ENCODE results near the gene ESRRB. TPM values are rescaled to one million over a fixed set of nuclear protein-coding genes. Genes with fewer than 3 reads are reported as not detected.

ESRRB gene
- total and polyA plus RNA-seq, 2 donors = 0.04 TPM; not detected in 1

DNA sequence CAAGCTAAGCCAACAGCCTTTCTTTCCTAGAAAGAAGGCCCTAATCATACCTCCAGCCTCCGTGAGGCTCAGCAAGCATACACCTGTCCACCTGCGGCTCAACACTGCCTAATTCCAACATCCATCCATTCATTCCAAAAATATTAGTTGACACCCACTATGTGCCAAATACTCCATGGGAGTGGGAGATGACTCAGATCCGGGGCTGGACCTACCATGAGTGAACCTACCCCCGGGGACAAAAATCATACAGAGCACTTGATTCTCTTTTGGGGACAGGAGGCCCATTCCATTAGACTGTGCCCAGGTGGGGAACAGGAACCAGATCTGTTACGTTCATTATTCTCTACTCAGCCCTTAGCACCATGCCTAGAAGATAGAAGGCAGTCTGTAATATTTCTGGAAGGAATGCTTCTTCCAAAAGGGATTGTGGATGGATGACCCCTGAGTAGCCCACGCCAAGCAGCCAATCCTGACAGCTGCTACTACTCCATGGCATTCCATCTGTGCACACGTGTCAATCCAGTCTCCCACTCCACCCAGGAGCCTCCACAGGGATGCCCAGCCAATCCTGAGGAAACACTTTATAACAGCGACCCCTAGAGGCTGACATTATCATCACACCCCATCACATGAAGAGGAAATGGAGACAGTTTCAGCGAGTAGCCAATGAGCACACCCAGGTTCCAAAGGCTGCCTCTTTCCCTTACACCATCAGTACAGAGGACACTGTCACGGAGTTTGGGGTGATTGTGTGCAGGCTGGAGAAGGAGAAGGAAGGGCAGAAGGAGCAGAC, 170.7 kb downstream of the ESRRB start:
- H3K4me3 ChIP-seq (ENCODE audit: low read depth, low read length) = no peak overlapping the region
- no peak overlapping the region for H3K27ac ChIP-seq (ENCODE audit: low read depth)
- no peaks in the 10 kb centered on the region for H3K36me3 ChIP-seq (ENCODE audit: insufficient read depth)
- H3K4me1 ChIP-seq (ENCODE audit: insufficient read depth) = no peaks in the 10 kb centered on the region
- 59% methylated on average over 10 of the region's 10 CpGs for WGBS
- DNase-seq (ENCODE audit: extremely low spot score) = no peak

- no peak overlapping the region for H3K4me3 ChIP-seq (ENCODE audit: low read depth, low read length)
- H3K36me3 ChIP-seq (ENCODE audit: insufficient read depth) = no peaks in the 10 kb centered on the region
- WGBS = 74% methylated on average over 8 of the region's 8 CpGs
- DNase-seq (ENCODE audit: extremely low spot score) = no peak
- no peak overlapping the region for H3K27ac ChIP-seq (ENCODE audit: low read depth)
- H3K4me1 ChIP-seq (ENCODE audit: insufficient read depth) = no peaks in the 10 kb centered on the region
Measured at GRCh38 chr14:76547831-76548230, 171.9 kb downstream of the ESRRB start.

DNA sequence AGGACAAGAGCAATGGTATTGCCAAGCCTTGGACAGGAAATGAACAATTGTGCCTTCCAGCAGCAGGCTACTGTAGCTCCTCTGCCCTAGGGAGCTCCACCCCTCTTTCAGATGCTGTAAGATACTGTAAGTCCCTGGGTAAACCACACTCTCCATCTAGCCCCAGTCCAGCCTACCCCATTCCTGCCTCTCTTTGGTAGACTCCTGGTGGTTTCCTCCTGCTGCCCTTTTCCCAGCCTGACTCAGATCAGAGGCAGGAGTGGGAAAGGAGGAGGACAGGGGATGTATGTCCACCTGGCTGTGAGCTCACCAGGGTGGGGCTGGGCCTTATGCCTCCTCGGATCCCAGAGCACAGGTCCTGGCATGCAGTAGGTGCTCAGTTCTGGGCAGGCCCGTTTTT, 174.6 kb downstream of the ESRRB start:
- DNase-seq (ENCODE audit: extremely low spot score) = no peak
- Histone ChIP-seq H3K27ac (ENCODE audit: low read depth) (no peak overlapping the region), H3K4me1 (ENCODE audit: insufficient read depth) (no peaks in the 10 kb centered on the region), H3K36me3 (ENCODE audit: insufficient read depth) (no peaks in the 10 kb centered on the region), H3K4me3 (ENCODE audit: low read depth, low read length) (no peak overlapping the region)
- WGBS = 58% methylated on average over 2 of the region's 2 CpGs

DNA sequence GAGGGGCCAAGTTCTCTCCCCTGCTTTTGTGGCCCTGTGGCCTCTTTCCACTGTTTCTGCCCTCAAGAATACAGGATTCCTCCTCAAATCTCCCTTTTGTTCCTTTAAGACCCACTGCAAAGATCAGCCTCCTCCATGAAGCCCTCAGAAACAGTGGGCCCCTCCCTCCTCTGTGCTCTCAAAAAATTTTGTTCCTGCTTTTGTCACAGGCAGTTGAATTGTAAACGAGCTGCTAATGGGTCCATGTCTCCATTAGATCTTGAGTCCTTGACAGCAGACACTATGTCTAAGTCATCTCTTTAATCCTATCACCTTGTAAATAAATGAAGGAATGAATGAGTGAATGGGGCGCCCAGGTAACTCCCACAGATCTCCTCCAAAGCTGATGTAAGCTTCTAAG, 175.2 kb downstream of the ESRRB start:
- no peak for DNase-seq (ENCODE audit: extremely low spot score)
- Histone ChIP-seq H3K4me1 (ENCODE audit: insufficient read depth) (no peaks in the 10 kb centered on the region), H3K27ac (ENCODE audit: low read depth) (no peak overlapping the region), H3K4me3 (ENCODE audit: low read depth, low read length) (no peak overlapping the region), H3K36me3 (ENCODE audit: insufficient read depth) (no peaks in the 10 kb centered on the region)
- WGBS = 54% methylated on average over 2 of the region's 2 CpGs

Other genes starting within 250 kb of the ESRRB start
- 80.1 TPM for gene GPATCH2L, start 224.2 kb upstream of the ESRRB start, total RNA-seq
- 18.5 TPM for gene GPATCH2L, start 224.2 kb upstream of the ESRRB start, polyA plus RNA-seq

All from urinary bladder (tissue), 4 donors.